GM12873 (cell line): Measurements from ENCODE around the gene BICC1.

Source experiments
- CTCF ChIP-seq: IDR thresholded peaks from 2 replicates; pipeline ENCODE4 v1.5.1; 2012; ENCODE audit warnings: low read depth, mild to moderate bottlenecking, moderate library complexity, low read length, control low read depth; ENCODE audit not compliant: insufficient read depth; ENCODE audit errors: missing control alignments

The BICC1 gene

GRCh38 chr10:58764087-58764747 lies 251.5 kb downstream of the BICC1 start:
- no peak for TF ChIP-seq CTCF

- TF ChIP-seq CTCF, result no peak
Observed at GRCh38 chr10:58765910-58766309, 253.2 kb downstream of the BICC1 start.

GRCh38 chr10:58767652-58768051 lies 255.0 kb downstream of the BICC1 start:
- no peak for TF ChIP-seq CTCF

DNA sequence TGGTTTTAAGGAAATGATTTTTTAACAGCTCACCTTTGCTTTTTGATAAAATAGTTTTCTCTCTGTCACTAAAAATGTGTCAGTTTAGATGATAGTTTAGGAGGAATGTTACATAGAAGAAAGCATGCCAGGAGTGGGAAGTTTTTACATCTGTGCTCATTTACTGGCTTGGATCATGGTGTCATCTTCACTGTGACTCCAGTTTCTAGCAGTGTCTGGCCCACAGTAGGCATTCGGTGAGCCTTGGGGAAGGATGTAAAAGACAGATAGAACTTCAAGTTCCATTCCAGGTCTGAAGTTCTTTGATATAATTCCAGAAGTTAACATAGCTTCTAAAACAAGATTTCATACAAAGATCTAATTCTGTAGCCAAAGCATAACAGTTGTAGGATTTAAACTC lies 259.2 kb downstream of the BICC1 start:
- no peak for TF ChIP-seq CTCF

DNA sequence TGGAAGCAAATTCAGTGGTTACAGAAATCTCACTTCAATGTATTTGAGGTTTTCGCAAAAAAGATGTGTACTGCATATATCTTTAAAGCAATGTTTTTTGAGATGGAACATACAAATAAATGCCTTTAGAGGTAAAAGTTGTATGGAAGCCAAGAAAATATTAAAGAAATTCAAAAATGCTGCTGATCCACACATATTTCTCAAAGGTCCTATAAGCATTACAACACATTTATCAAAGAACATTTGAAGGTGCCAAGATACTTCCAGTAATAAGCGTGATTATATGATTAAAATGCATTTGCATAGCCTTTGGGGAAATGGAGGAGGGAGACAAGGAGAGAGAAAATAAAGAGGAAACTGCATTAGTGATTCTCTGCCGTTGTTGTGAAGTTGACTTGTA lies 260.1 kb downstream of the BICC1 start:
- TF ChIP-seq CTCF, result no peak

- no peak for TF ChIP-seq CTCF
Observed at GRCh38 chr10:58773341-58773740, 260.7 kb downstream of the BICC1 start.

DNA sequence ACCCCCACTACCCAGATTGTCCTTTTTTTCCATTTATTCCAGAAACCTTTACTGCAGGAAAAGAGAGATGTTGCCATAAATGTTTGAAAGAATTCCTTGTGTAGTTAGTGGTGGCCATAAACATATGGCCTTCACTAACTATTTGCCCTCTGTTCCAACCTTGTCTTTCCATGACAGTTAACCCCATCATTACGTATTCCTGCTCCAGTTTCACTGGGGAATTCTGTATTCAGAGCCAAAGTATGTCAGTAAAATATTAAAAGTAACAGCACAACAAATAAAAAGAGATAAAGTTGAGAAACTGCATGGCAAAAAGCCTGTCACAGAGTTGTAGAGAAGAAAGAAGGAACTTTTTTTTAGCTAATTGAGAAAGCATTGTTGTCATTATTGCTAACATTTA lies 261.3 kb downstream of the BICC1 start:
- TF ChIP-seq CTCF, result no peak

DNA sequence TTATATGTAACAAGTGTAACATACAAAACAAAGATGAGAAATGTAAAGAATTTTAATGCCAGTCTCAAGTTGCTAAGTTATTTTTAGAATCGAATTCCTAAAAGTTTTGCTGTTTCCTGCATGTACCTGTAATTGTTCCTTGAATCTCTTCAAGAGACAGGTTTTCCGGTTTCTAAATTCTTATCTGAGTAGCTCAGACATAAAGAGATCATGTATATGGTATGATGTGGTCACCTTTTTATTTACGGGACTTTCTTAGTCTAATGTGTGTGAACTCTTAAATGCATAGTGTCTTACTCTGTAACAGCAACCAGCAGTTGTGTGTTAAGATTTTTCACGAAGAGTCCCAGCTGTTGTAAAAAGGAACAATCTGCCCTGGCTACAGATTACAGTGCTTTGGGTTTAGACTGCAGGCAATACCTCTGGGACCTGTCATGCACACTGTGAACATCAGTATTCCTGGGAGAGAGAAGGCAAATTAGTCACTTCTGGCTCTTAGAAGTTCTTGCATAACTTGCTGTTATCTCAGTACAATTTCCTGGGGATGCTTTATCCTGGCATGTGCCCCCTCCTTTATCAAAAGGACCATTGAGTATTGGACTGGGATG lies 263.4 kb downstream of the BICC1 start:
- no peak for TF ChIP-seq CTCF
